Activated T-cell treated with anti-CD3 and anti-CD28 coated beads, Interleukin-2, amount 50 U/mL, for 1 hour (primary cell): ENCODE data around the gene C1orf94.
"Not testable (repeated sequence)": the region's sequence is repeated elsewhere in the genome, so short reads cannot be mapped to it uniquely, and the experiment has no call there.

ENCODE experiments used
- DNase-seq: peaks from one replicate; pipeline ENCODE4 v3.0.0-alpha.2; 2020

C1orf94 gene

DNA sequence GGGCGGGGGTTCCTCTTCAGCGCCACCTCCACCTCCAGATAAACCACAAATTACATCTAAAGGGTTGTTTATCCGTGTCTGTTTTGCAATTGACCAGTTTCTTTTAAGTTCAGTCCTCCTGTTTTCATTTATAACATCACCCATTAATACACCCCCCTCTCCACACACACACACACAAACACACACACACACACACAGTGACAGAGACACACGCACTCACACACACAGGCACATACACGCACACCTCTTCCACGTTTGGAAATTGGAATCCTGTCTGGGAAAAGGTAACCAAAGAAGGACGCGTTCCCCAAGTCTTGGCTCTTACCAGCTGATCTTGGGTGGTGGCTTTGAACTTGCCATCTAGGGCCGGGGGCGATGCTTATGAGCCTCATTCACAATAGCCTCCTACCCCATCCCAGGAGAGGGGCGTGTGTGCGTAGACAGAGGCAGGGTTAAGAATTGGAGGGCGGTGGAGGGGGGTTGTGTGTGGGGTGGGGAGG, 11.2 kb upstream of the C1orf94 start:
- DNase-seq: no peak

DNA sequence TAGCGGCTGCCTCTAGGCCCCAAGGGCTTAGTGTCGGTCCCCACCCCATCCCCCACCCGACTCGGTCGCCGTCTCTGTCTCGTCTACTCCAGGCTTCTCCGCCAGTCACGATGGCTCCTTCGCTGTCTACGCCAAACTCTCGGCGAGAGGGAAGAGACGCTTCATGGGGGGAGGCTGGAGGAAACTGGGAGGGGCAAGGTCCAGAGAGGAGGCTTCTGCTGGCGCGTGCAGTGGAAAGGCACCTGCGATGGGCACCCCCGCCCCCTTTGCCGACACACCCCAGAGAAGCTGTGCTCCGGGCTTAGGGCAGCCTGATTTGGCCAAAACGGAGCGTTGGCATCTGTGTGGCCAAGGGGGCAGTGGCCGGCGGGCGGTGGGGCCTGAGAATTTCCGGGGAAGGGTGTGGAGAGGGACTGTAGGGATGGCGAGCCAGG, 10.5 kb upstream of the C1orf94 start:
- no peak for DNase-seq

DNA sequence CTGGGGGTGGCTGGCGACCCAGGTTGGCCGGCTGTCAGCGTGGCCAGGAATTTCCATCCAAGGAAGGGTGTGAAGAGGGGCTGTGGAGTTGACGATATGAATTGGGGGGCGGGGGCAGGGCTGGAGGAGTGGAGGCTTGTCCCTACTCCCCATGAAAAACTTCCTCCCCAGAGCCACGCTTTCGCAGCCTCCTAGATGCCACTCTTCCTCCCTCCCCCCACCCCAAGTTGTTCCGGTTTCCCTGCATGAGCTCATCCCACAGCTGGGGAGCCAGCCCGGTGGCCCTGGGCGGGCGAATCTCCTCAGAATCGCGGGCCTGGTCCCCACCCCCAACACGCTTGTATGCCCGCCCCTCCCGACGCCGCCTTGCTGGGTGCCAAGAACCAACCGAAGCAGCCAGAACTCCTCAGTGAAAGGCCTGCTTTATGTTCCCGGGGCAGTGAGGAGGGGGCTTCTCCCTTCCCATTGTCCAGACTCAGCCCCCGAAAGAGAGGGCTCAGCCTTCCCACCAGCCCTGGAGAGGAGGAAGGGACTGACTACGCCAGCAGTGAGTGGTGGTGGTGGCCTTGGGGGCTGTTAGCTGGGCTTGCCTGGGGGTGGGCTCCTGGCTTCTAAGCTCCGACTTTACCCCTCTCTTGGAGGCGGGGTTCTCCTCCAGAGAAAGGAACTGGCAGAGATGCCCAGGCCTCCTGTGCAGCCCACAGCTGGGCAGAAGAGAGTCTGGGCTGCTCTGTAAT, 9.9 kb upstream of the C1orf94 start:
- no peak for DNase-seq

DNA sequence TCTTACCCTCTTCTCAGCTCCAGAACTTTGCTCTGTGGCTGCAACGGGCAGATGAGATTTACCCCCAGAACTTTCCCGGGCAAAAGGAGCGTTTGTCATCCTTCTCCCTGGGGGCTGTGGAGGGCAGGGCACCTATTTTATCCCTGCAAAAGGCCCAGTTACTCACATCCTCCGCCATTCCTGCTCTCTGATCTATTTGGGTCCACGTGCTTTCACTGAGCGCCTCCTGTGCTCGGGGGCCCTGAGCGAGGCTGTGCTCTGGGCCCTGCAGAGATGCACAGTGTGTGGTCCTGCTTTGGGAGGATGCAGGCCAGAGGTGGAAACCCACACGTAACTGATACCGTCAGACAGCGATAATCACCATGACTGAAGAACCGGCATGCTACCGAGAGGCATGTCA, 9.3 kb upstream of the C1orf94 start:
- no peak for DNase-seq

- DNase-seq: no peak
Observed at GRCh38 chr1:34175744-34176143, 963 bp upstream of the C1orf94 start.

GRCh38 chr1:34178072-34178471, 1.4 kb downstream of the C1orf94 start:
- DNase-seq: no peak

GRCh38 chr1:34183381-34183780, 6.7 kb downstream of the C1orf94 start:
- DNase-seq: not testable (repeated sequence)

DNA sequence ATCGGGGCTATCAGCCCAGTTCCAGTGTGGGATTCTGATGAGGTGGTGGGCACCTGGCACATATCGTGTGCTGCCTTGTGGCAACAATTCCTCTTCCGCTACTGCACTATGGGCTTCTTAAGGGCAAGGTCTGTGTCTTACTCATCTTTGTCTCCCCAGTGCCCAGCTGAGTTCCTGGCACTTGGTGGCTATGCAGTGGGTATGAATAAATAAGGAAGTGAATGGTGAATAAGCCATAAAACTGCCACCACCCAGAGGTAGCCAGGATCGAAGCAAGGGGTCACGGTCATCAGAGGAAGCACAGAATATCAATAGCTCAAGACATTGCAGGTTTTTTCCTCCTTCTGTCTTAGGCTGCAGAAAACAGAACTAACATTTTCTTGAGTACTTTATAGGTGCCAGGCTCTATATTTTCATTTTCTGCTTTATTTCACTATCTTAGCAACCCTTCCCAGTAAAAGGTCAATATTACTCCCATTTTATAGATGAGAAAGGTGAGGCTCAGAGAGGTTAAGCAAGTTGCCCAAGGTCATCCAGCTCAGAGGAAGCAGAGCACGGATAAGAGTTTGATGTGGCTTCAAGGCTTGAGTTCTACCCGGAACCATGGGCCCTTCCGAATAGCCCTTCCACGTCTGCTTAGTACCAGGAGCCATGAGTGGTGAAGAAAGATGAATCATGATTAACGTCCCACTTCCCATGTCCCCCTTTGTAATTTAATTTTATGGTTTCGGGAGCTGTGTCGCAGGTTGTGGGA, 10.2 kb downstream of the C1orf94 start:
- DNase-seq: no peak

GRCh38 chr1:34188418-34188817, 11.7 kb downstream of the C1orf94 start:
- no peak for DNase-seq

- DNase-seq: no peak
Observed at GRCh38 chr1:34188985-34189384, 12.3 kb downstream of the C1orf94 start.

- DNase-seq: no peak
Observed at GRCh38 chr1:34190692-34191091, 14.0 kb downstream of the C1orf94 start.

DNA sequence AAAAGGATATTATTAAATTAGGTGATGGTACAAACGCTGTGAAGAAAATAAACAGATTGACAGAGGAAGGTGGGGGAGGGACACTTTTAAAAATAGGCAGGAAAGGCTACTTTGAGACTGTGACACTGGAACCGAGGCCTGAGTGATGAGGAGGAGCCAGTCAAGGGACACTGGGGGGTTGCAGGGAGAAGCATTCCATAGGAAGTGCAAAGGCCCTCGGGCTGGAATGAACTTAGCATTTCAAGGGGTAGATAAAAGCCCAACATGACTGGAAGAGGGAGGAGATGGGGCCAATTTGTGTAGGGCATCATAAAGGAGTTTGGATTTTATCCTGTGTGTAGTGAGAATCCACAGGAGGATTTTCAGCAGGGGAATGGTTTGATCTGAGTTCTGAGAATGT, 15.9 kb downstream of the C1orf94 start:
- no peak for DNase-seq

DNA sequence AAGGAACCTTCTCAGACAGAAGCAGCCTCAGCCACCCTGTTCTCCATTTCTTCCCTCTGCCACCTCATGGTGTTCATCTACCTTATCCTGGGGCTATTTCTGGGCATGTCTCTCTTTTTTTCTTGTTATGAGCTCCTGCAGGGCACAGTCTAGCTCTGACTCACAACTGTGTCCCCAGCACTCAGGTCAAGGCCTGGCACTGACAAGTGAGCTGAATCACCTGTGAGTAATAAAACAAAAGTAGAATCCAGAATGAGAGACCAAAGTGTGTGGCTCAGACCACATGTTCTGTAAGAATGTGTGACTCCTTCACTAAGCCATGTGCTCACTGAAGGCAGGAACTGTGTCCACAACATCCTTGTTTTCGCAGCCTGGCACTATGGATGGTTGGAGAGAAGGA, 23.2 kb downstream of the C1orf94 start:
- no peak for DNase-seq

- no peak for DNase-seq
Observed at GRCh38 chr1:34212673-34213072, 36.0 kb downstream of the C1orf94 start.

DNA sequence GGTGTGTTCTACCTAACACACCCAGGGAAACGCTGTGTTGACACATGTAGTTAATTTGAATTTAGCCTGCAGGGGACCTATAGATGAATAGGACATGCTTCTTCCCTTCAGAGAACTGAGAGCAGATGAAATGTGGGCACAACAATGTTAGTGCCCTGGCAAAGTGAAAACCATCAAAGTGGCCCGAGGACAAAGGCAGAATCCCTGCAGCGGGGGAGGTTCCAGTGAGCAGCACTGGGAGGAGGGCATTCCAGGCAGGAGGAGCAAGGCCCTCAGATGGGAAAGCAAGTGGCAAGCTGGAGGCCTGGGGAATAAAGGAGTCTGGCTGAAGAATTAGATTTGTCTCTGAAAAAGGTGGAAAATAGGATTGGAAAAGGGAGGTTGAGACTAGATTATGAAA, 37.2 kb downstream of the C1orf94 start:
- no peak for DNase-seq

- no peak for DNase-seq
Observed at GRCh38 chr1:34231441-34231840, 54.7 kb downstream of the C1orf94 start.

GRCh38 chr1:34235594-34235993, 58.9 kb downstream of the C1orf94 start:
- no peak for DNase-seq

DNA sequence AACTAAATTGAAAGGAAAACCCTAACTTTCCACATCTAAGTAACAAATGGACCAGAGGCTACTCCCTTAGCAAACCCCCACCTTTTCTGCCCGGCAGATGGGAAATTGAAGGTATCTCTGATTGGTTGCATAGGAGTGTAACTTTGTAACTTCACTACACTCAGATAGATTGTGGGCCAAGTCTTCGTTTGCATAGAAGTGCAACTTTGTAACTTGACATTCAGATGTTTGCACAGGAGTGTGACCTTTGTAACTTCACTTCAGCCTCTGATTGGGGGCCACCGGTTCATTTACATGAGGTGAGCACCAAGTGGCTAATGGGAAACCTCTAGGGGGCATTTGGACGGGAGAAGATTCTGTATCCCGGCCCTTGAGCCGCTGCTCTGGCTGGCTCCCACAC, 59.4 kb downstream of the C1orf94 start:
- no peak for DNase-seq

GRCh38 chr1:34237151-34237815, 60.6 kb downstream of the C1orf94 start:
- no peak for DNase-seq

GRCh38 chr1:34245967-34246366, 69.3 kb downstream of the C1orf94 start:
- DNase-seq: no peak

- no peak for DNase-seq
Observed at GRCh38 chr1:34250342-34250741, 73.6 kb downstream of the C1orf94 start.

GRCh38 chr1:34262023-34262853, 85.5 kb downstream of the C1orf94 start:
- no peak for DNase-seq

GRCh38 chr1:34262921-34263320, 86.2 kb downstream of the C1orf94 start:
- no peak for DNase-seq
